Activated T-helper 1 cell treated with Interleukin-2 at 50 U/mL for 16 hours (primary cell): ENCODE measurements around the gene ZRANB2.

ENCODE experiments used
- DNase-seq: peaks from one replicate; pipeline ENCODE4 v3.0.0-alpha.2; 2020; ENCODE audit warnings: low read depth

Gene ZRANB2

GRCh38 chr1:71027991-71028390, 52.8 kb downstream of the ZRANB2 start:
- DNase-seq, result no peak

- DNase-seq, result no peak
Observed at GRCh38 chr1:71026093-71026492, 54.7 kb downstream of the ZRANB2 start.

GRCh38 chr1:71023515-71023914, 57.3 kb downstream of the ZRANB2 start:
- no peak for DNase-seq

GRCh38 chr1:71019233-71019969, 61.4 kb downstream of the ZRANB2 start:
- DNase-seq, result no peak

GRCh38 chr1:71018791-71019190, 62.0 kb downstream of the ZRANB2 start:
- no peak for DNase-seq

- DNase-seq, result no peak
Observed at GRCh38 chr1:71015745-71016144, 65.1 kb downstream of the ZRANB2 start.

- no peak for DNase-seq
Observed at GRCh38 chr1:71014178-71014579, 66.7 kb downstream of the ZRANB2 start.
